Mucosa of descending colon (tissue), 3 donors: ENCODE measurements around the gene TMEM214. TPM values are rescaled to one million over a fixed set of nuclear protein-coding genes. Genes with fewer than 3 reads are reported as not detected.

Experiments
- ATAC-seq: fragments of 200-7000 bp; cut with Tn5 transposase; one replicate; pipeline ENCODE4 v1.9.1; 2020; ENCODE audit warnings: mild to moderate bottlenecking, moderate library complexity
- DNase-seq, 3 donors: peaks; one replicate each; pipeline ENCODE4 v3.0.0-alpha.2; 2020
- H3K36me3 ChIP-seq: fragments of 200-600 bp; one replicate; pipeline ENCODE4 v1.8.0; 2021; ENCODE audit warnings: low read depth, mild to moderate bottlenecking
- H3K4me1 ChIP-seq: fragments of 200-600 bp; one replicate; pipeline ENCODE4 v1.8.0; 2021; ENCODE audit warnings: low read depth, mild to moderate bottlenecking
- H3K4me3 ChIP-seq: fragments of 200-600 bp; one replicate; pipeline ENCODE4 v1.8.0; 2021; ENCODE audit warnings: mild to moderate bottlenecking
- H3K9me3 ChIP-seq: fragments of 200-600 bp; one replicate; pipeline ENCODE4 v1.8.0; 2021; ENCODE audit warnings: mild to moderate bottlenecking
- intact Hi-C, 2 donors: fragments of 100-400 bp; cut with DNase I in 1 of 2; cut with micrococcal nuclease in 1 of 2; formaldehyde crosslinking; loops; one replicate each; pipeline versions ENCODE4 v1.11.0 to v1.11.1; 2022; cut with DNase I, micrococcal nuclease
- total RNA-seq, 3 donors: library from RNA; stranded (reverse); fragmentation: NEBNext Ultra II Directional in 2 of 3; extraction: Animal tissue kit (Norgen Biotek cat#: 25700) in 2 of 3; gene quantifications; one replicate each; pipeline versions ENCODE4 v1.2.1 to v1.2.4, GENCODE V29; 2021 to 2023
- TF ChIP-seq, protein P1 (sequence below): fragments of 200-600 bp; IDR thresholded peaks from one replicate; pipeline ENCODE4 v1.8.0; 2022; ENCODE audit warnings: antibody characterized with exemption, mild to moderate bottlenecking
- donor health status: DM: no; HTN: no; CAD: no; lungs with moderate emphysema.
- donor health status: DM: no; HTN: no; CAD: no.
- donor health status: DM: no; HTN: yes; CAD: no.

Gene TMEM214
- total RNA-seq, 3 donors from 2014 or later, result 78.9 to 93.3 (median 80.1) TPM

DNA sequence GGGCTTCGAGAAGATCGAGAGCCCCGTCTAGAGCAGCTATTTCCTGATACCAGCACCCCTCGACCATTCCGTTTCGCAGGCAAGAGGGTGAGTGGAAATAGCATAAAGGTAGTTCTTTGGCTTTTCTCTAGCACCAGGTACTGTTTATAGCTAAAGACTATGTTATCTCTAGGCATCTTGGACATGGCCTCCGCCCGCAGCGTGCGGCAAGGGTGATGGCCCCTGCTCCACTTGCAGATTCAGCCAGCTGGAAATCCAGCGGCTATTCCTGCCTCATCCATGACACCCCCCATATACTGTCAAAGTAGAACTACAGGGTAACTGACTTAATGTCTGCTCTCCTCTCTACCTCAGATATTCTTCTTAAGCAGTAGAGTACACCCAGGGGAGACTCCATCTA, 22.0 kb downstream of the TMEM214 start:
- no peaks in the 10 kb centered on the region for H3K9me3 ChIP-seq
- ATAC-seq, result no peak
- TF ChIP-seq, protein P1, sequence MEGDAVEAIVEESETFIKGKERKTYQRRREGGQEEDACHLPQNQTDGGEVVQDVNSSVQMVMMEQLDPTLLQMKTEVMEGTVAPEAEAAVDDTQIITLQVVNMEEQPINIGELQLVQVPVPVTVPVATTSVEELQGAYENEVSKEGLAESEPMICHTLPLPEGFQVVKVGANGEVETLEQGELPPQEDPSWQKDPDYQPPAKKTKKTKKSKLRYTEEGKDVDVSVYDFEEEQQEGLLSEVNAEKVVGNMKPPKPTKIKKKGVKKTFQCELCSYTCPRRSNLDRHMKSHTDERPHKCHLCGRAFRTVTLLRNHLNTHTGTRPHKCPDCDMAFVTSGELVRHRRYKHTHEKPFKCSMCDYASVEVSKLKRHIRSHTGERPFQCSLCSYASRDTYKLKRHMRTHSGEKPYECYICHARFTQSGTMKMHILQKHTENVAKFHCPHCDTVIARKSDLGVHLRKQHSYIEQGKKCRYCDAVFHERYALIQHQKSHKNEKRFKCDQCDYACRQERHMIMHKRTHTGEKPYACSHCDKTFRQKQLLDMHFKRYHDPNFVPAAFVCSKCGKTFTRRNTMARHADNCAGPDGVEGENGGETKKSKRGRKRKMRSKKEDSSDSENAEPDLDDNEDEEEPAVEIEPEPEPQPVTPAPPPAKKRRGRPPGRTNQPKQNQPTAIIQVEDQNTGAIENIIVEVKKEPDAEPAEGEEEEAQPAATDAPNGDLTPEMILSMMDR, result no peak
- H3K4me1 ChIP-seq, result peaks cover 8% of the 10 kb centered on the region
- no peak for DNase-seq
- intact Hi-C loops, result no loop called here
- no peak overlapping the region for H3K4me3 ChIP-seq
- no peaks in the 10 kb centered on the region for H3K36me3 ChIP-seq

DNA sequence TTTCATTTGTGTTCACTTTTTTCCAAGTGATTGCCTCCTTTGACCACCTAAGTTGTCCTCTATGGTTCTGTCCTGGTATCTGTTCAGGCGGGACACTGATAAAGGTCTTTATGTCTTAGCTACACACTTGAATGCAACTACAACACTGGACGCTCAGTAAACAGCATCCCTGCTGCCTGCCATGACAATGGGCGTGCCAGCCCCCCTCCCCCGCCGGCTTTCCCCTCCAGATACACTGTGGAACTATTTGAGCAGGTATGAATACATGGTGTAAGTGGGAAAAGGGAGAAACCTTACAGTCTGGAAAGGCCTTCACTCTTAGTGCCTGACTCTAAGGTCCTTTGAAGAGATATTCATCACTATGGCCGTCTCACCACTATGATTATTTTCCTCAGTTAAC, 24.4 kb downstream of the TMEM214 start:
- H3K36me3 ChIP-seq, result no peaks in the 10 kb centered on the region
- DNase-seq, result no peak

DNA sequence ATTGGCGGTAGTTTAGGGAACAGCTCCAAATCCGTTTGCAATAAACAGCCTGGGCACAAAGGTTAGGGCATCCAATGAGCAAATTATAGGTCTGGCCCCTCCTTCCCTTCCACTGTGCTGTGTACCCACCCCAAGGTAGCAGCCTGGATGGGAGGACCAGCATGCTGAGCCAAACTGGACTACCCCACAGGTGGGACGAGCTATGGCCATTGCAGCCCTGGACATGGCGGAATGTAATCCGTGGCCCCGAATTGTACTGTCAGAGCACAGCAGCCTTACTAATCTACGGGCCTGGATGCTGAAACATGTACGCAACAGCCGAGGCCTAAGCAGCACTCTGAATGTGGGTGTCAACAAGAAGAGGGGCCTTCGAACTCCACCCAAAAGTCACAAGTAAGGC, 25.4 kb downstream of the TMEM214 start:
- intact Hi-C loops, result no loop called here
- Histone ChIP-seq H3K36me3 (no peaks in the 10 kb centered on the region), H3K4me1 (no peaks in the 10 kb centered on the region), H3K9me3 (no peaks in the 10 kb centered on the region), H3K4me3 (no peak overlapping the region)
- DNase-seq (no peak), ATAC-seq (no peak)
- TF ChIP-seq, protein P1, result no peak

More for the DNA sequence above, 24.4 kb downstream of the TMEM214 start:
- Histone ChIP-seq H3K4me3 (no peak overlapping the region), H3K9me3 (no peaks in the 10 kb centered on the region), H3K4me1 (peaks cover 5% of the 10 kb centered on the region)
- no peak for ATAC-seq
- intact Hi-C loops, result no loop called here
- TF ChIP-seq, protein P1, result no peak

DNA sequence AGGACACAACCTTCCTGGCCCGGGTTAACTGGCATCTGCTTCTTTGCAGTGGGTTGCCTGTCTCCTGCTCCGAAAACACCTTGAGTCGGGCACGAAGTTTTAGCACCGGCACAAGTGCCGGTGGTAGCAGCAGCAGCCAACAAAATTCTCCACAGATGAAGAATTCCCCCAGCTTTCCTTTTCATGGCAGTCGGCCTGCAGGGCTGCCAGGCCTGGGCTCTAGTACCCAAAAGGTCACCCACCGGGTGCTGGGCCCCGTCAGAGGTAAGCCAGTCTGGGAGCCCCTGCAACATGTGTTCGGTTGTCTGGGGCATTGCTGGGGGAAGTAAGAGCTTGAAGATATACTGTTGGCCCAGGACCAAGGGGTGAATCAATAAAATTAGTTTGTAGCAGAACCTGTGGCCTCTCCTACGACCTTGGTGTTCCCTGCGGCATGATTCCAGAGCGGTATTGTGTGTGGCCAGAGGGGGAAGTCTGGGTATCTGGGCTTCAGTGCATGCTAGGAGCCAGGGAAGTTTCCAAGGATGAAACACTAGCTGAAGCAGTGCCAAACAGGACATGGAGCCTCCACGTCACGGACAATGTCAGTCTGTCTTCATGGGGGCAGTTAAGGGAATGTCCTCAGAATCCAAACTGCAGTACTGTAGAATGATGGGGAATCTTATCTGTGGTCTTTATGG, 26.5 kb downstream of the TMEM214 start:
- Histone ChIP-seq H3K4me1 (no peaks in the 10 kb centered on the region), H3K4me3 (no peak overlapping the region), H3K36me3 (no peaks in the 10 kb centered on the region), H3K9me3 (no peaks in the 10 kb centered on the region)
- intact Hi-C loops, result no loop called here
- ATAC-seq, result no peak
- DNase-seq, result no peak
- TF ChIP-seq, protein P1, result no peak

DNA sequence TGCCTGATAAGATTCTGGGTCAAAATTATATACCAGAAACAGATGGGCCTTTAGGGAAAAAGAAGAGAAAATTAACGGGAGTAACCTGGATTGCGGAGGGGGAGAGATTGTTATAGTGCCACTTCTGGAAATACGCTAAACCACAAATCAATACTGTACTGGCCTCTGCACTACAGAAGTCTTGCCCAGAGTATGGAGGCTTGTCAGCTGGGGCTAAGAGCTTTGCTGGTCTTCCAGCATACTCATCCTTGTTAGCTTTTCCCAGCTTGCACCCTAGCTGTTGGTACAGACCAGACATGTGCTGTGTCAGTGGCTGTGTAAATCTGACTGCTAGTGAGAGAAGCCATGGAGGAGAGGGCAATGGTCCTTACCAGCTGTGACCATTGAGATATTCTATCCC, 27.6 kb downstream of the TMEM214 start:
- TF ChIP-seq, protein P1, result no peak
- Histone ChIP-seq H3K9me3 (no peaks in the 10 kb centered on the region), H3K4me1 (no peaks in the 10 kb centered on the region), H3K4me3 (no peak overlapping the region), H3K36me3 (no peaks in the 10 kb centered on the region)
- intact Hi-C loops, result no loop called here
- ATAC-seq, result no peak
- DNase-seq, result no peak

DNA sequence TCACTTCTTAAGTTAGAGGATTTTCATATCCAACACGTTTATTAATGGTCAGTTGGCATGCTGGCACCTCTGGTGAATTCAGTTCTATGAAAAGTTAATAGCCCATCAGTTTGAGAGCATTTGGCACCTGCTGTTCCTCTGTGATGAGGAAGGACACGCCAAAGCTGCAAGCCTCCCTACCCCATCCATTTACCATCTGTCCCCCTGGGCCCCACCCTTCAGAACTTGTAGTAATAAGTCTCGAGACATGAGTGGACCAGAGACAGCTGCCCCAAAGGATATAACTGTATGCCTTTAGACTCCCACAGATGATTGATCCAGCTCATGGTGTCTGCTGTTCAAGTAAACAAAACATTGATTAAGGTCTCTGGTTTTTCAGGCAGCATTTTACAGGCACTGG, 32.4 kb downstream of the TMEM214 start:
- H3K36me3 ChIP-seq, result no peaks in the 10 kb centered on the region
- intact Hi-C loops, result no loop called here
- no peak for DNase-seq

More for the DNA sequence above, 32.4 kb downstream of the TMEM214 start:
- Histone ChIP-seq H3K4me1 (peaks cover 5% of the 10 kb centered on the region), H3K4me3 (no peak overlapping the region), H3K9me3 (no peaks in the 10 kb centered on the region)
- ATAC-seq, result peak; percentile 53
- TF ChIP-seq, protein P1, result no peak
